Germinal center (tissue), 1 donor: ENCODE measurements around the gene ANTXRL.
"Not testable (repeated sequence)": the region's sequence is repeated elsewhere in the genome, so short reads cannot be mapped to it uniquely, and the experiment has no call there.

ENCODE experiments used
- DNase-seq: peaks from one replicate; pipeline ENCODE4 v3.0.0; 2012; ENCODE audit warnings: mixed read lengths, low spot score

ANTXRL gene

DNA sequence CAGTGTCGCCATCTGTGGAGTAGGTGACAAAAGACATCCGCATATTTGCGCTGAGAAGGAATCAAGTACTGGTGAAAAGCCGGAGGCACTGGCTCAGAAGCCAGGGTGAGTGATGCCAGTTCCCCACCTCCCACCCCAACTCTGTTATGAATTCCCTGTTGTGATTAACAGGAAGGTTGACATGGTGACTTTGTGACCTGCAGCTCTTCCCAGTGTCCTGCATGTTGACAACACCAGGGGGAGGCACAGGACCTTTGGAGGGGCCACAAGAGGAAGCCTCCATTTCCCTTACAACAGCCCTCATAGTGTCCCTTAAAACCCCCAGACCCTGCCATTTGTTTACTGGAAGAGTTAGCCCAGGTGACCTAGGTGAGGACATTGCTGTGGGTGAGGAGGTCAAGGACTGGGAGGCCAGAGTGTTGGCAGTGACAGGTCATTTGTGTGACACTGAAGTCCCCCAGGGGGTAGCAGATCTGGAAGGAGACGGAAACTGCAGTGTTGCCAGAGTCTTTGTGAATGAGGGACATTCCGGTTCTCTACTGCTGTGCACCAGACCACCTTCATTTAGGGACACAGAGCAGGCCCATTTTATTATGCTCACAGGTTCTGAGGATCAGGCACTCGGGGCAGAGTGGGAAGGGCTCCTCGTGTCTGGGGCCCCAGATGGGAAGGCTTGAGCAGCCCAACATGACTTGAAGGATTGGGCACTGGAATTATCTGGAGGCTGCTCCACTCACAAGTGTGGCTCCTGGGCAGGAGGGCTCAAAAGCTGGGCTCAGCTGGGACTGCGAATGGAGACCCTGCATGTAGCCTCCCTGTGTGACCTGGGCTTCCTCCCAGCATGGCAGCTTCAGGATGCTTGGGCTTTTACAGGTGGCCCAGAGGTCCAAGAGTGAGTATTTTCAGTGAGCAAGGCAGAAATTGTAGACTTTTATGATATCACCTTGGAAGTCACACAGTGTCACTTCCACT lies 13.0 kb upstream of the ANTXRL start:
- no peak for DNase-seq

- DNase-seq: no peak
Measured at GRCh38 chr10:46277840-46278239, 9.0 kb upstream of the ANTXRL start.

- DNase-seq: not testable (repeated sequence)
Measured at GRCh38 chr10:46282421-46282831, 4.4 kb upstream of the ANTXRL start.

DNA sequence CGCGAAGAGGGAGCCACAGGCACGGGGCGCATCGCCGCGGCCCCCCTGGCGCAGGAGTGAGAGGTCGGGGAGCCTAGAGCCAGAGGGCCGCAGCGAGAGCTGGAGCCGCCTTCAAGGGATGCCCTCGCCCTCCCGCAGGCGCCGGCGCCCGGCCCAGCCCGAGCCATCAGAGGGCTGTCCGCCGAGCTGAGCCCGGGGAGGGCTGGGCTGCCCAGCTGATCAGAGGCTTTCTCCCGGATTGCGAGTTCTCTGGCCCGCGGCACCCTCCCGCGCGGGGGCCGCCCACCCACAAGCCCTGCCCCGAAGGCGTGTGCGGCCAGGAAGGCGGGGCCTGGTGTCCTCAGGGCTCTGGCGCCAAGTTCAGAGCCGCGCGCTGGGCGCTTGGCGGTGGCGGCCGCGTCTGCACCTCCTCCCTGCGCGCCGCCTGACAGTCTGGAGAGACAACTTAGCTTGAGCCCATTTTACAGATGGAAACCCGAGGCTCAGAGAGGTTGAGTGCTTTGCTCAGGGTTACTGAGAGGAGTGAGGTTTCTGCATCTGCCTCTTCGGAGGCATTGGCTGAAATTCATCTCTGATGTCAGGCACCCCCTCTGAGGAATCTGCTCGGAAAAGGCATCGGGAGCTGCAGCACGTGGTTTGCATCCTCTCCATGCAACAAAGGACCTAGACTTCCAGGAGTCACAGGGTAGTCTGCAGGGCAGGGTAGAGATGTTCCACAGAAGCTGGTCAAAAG lies 3.8 kb upstream of the ANTXRL start:
- peak; percentile 28 for DNase-seq

DNA sequence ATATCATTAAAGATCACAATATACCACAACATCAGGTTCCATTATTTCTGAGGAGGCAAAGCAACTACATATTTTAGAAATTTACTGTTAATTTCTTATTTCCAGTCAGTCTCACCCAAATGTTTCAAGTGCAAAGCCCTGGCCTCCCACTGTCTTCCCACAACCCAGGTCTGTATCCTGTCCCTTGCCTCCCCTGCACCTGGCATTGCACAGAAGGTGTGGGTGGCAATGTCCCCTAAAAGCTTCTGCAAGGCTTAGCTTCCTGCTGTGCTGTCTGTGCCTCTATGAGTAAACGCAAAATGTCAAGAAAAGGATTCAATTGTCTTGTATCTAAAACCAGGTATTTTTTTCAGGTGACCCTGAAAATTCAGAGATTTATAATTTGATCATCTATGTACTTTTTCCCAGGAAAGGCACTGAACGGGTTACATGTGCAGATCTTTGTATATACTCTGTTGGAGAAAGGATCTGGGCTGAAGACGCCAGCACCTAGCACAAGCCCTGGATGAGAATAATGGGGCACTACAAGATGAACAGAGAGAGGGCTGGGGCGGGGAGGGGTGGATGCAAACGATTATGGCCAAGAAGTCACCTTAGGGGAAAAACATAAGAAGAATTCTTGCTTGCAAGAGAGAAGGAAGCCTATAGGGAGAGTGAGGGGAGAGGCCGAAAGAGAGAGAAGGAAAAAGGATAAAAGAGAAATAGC lies 3.1 kb upstream of the ANTXRL start:
- DNase-seq: no peak

DNA sequence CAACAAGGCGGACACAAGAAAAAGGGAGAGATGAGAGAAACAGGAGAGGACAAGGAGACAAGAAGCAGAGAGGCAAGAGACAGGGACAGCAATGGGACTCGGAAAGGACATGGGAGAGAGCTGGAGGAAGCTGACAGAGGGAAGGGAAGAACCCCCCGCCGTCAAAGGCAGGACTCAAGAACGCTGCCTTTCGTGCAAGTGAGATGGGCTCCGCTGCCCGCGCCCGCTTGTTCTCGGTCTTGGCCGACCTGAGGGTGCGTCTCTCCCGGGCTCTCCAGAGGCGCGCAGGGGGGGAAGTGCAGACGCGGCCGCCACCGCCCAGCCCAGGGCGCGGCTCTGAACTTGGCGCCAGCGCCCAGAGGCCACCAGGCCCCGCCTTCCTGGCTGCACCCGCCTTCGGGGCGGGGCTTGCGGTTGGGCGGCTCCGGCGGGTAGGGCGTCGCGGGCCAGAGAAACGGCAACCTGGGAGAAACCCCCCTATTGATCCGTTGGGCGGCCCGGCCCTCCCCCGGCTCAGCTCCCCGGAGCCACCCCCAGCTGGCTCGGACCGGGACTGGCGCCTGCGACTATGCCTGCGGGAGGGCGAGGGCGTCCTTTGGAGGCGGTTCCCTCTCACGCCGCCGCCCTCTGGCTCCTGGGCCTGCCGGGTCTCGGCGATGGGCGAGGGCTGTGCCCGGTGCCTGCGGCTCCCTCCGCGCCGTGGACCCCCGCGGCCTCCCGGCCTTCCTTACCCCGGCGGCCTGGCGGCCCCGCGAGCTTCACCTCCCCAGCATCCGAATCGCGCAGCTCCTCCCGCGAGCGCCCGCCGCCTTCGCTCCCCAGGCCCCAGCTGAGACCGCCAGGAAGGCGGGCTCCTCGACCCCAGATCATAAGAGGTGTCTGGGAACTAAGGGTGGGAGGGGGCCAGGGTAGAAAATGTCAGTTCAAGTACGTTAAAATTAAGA lies 2.2 kb upstream of the ANTXRL start:
- DNase-seq: peak; percentile 86

- no peak for DNase-seq
Measured at GRCh38 chr10:46285300-46285699, 1.5 kb upstream of the ANTXRL start.

GRCh38 chr10:46285966-46286620 lies 704 bp upstream of the ANTXRL start:
- DNase-seq: no peak

DNA sequence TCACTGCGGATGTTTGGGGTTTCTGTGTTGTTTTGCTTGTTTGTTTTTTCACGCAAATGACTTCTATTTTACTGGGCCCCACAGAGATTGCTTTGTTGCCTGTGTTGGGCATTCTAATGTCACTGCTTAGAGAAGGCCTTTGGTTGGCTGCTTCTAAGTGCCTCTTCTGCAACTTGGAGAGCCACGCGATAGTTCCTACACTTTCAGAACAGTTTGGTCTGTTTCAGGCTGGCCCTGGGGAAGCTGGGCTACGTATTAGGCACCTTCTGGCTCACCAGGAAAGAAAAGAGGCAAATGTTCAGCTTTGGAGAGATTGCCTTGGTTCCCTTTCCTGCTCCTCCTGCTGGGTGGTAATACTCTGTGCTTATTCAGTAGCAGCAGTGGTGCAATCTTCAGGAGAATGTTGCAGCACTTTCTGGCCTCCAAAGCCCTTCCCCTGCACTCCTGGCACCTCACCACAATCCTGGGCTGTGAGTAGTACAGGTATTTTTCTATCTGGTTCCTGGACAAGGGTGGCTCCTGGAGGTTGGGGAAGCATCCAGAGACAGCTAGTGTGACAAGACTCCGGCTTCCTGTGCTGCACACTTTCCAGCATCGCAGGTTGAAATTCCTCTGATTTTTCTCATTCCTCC lies 1.2 kb downstream of the ANTXRL start:
- DNase-seq: no peak

DNA sequence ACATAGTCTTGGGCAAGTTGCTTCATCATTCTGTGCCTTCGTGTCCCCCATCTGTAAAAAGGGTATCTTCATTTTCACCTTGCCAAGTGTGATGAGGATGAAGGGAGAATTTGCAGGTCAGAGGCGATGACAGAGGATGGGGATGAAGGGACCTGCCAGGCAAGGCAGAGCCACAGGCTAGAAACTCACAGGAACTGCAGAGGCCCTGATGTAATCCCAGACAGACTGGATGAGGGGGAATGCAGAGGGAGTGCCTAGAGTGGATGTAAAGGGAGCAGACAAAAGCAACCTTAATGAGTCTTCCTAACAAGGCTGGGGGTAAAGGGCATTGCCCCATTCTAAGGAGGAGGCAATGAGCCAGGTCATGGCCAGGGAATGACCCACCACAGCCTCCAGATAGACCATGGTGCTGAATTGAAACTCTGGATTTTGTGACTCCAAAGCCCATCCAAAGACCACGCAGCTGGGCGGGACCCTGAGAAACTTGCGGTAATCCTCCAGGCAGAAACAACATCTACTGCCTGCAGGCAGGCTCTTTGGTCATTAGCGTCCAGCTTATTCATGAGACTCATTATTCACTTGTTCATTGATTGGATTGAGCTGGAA lies 1.9 kb downstream of the ANTXRL start:
- no peak for DNase-seq

GRCh38 chr10:46289209-46289810 lies 2.5 kb downstream of the ANTXRL start:
- no peak for DNase-seq

DNA sequence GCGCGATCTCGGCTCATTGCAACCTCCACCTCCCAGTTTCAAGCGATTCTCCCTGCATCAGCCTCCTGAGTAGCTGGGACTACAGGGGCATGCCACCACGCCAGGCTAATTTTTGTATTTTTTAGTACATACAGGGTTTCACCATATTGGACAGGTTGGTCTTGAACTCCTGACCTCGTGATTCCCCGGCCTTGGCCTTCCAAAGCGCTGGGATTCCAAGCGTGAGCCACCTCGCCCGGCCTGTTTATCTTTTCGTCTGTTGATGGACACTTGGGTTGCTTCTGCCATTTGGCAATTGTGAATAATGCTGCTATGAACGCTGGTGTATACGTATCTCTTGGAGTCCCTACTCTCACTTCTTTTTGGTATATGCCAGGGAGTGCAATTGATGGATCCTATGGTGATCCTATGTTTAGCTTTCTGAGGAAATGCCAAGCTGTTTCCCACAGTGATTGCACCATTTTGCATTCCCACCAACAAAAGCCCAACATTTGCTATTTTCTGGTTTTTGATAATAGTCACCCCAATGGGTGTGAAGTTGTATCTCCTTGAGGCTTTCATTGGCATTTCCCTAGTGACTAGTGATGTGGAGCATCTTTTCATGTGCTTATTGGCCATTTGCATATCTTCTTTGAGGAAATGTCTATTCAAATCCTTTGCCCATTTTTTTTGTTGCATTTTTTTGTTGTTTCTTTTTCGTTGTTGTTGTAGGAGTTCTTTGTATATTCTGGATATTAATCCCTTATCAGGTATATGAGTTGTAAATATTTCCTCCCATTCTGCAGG lies 3.5 kb downstream of the ANTXRL start:
- DNase-seq: no peak

DNA sequence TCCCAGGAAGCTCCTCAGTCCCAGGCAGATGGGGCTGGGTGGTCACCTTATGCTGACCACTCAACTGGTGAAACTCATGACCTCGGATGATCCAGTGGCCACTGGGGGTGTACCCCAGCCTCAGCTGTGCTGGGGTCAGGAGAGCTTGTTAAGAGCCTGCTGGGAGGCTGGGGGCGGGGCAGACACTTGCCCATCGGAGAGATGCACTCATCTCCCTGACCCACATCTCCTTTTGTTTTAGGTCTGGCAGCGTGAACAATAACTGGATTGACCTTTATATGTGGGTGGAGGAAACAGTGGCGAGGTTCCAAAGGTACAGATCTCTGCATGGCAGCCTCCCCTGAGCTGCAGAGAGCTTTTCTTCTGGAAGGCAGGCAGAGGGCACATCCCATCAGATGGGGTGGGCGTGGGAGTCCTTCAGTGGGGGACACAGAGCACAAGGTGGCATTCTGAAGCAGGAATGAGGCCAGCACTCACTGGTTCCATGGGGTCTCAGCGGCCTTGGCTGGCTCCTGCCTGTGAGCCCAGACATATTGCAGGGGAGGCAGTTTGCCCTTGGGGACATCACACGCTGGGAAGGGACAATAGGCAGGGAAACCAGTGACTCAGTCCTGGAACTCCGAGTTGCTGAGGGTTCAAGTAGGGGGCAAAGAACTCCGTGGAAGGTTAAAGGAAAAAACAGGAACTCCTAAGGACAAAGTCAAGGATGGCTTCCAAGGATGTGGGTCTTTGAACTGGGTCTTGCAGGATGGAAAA lies 5.2 kb downstream of the ANTXRL start:
- DNase-seq: no peak

GRCh38 chr10:46292573-46293023 lies 5.8 kb downstream of the ANTXRL start:
- DNase-seq: no peak

DNA sequence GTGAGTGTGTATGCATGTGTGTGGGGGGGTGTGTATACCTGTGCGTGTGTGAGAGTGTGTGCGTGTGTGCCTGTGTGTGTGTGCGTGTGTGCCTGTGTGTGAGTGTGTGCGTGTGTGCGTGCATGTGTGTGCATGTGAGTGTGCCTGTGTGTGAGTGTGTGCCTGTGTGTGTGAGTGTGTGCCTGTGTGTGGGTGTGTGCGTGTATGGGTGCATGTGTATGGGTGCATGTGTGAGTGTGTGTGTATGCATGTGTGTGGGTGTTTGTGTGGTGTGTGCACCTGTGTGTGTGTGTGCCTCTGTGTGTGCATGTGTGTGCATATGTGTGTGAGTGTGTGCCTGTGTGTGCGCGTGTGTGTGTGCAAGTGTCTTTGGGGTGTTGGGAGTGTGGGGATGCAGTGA lies 6.4 kb downstream of the ANTXRL start:
- no peak for DNase-seq

DNA sequence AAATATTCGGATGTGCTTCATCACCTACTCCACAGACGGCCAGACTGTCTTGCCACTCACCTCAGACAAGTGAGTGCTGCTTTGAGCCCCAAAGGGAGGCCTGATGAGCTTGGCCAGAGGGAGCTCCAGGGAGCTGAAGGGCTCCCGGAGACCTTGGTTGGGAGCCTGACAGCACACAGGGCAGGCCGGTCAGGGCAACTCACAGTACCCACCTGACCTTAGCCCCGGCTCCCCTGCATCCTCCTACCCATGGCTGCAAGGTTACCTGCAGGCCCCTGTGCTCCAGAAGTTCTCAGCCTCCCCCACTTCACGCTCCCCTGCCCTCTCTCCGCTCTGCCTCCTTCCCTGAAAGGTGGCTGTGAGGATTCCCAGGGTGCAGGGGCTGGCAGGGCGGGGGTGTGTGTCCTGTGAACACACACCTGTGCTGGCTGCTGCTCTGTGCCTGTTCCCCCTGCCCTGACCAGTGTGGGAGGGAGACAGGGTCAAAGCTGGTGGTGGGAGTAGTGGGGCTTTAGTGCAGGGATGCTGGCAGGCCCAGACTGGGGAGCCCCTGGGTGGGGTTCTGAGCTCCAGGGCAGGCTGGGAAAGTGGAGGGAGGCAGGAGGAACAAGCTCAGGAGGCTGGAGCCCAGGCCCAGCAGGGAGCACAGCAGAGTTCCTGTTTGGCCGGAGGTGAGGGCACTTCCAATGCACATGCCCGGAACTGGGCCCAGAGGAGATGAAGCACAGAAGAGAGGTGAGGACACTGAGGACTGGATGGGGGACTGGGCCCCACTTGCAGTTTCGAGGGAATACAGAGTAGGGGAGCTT lies 7.2 kb downstream of the ANTXRL start:
- DNase-seq: no peak

DNA sequence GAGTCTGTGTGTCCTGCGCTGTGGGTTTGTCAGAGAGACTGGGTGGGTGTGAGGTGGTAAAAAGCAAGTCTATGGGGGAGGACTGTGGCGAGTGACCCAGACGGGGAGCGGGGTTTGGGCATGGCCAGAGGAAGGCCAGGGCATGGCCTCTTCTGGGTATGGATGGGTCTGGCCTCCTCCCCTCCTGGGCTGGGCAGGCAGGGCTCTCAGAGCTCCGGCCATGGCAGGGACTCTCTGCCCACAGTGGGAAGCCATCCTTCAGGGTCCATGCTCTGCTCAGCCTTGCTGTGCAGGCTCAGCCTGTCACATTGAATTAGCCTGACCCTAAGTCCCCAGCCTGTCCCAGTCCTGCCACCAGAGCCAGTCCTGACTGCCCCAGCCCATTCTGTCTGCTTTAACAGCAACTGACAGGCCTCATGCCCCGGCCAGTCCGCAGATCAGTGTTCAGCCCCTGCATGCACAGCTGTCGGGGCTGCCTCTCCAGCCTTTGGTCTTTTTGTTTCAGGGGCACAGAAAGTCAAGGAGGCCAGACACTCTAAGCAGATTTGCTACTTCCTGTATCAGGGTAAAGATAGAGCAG lies 7.9 kb downstream of the ANTXRL start:
- no peak for DNase-seq
